ENCODE results near the gene DCDC2B.
A peak's percentile ranks its signal among the peaks of the same experiment; 100 is the strongest.
"Not testable (repeated sequence)": the region's sequence is repeated elsewhere in the genome, so short reads cannot be mapped to it uniquely, and the experiment has no call there.

DCDC2B gene

DNA sequence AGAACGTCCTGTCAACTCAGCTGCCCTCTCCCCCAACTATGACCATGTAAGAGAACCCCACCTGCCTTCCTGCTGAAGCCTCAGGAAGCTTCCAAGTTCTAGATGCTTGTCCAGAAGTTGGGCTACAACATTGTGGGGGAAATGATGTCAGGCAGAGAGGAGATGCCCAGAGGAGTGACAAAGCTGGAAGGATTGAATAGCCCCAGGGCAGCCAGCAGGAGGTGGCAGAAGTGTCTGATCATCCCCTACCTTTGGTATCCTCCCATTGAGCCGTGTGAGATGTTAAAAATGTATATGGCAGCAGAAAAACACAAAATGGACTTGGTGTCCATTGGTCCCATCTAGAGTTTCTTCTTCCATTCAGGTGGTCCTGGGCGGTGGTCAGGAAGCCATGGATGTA, 19.9 kb downstream of the DCDC2B start:
- no peak for DNase-seq

- no peak for DNase-seq
These were observed 23.0 kb downstream of the DCDC2B start for GRCh38 chr1:32231843-32232432.

GRCh38 chr1:32232558-32233304, 23.8 kb downstream of the DCDC2B start:
- no peak for DNase-seq

- no peak for DNase-seq
These were observed 25.9 kb downstream of the DCDC2B start for GRCh38 chr1:32234792-32235191.

- no peak for DNase-seq
These were observed 30.4 kb downstream of the DCDC2B start for GRCh38 chr1:32239337-32239736.

GRCh38 chr1:32239790-32240139, 30.9 kb downstream of the DCDC2B start:
- no peak for DNase-seq

DNA sequence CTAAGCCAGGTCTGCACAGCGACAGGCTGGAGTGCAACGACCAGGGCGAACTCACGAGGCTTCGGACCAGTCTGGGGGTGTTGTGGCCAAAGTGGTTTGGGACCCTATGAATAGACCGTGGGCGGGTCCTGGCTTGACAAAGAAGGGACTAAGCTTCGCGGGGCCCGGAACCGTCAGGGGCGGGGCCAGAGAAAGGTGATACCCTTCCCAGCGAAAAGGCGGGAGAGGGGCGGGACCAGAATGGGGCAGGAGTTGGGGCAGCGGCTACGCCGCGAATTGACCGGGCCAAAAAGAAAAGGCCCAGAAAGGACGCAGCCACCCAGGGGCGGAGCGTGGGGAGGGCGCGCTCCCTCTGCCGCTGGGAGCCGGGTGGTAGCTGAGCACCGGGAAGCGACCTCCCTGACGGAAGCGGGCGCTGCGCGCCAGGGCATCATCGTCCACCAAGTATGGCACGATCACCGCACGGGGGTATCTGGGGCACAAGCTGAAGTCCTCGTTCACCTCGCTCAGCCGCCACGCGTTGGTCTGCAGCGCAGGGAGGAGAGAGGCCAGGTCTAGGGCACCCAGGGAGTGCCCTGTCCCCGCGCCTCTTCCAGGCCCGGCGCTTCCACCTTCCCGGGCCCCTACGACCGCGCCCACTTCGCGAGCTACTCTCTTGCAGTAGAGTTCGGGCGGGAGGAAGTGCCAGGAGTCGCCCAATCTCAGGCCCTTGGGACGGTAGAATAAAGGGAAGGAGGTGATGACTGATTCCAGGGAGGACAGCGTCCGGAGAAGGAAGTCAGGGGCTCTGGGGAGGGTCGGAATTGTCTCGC, 31.5 kb downstream of the DCDC2B start:
- no peak for DNase-seq

GRCh38 chr1:32241001-32241763, 32.3 kb downstream of the DCDC2B start:
- no peak for DNase-seq

DNA sequence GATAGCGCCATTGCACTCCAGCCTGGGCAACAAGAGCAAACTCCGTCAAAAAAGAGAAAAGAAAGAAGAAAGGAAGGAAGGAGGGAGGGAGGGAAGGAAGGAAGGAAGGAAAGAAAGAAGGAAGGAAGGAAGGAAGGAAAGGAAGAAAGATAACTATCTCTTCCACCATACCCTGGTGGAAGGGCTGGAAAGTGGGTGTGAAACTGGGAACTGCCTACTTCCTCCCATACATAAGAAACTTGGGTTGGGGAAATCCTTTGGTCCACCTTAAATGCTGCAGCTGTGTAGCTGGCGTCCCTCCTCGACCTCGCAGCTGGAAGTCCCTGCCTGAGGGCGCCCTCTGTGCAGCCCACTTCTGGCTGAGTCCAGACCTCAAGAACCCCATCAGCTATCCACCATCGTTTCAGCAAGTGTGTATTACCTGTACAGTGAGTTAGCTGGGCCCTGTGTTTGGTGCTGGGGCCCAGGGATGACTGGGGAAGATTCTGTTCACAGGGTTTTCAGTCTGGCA, 33.5 kb downstream of the DCDC2B start:
- DNase-seq: no peak

DNA sequence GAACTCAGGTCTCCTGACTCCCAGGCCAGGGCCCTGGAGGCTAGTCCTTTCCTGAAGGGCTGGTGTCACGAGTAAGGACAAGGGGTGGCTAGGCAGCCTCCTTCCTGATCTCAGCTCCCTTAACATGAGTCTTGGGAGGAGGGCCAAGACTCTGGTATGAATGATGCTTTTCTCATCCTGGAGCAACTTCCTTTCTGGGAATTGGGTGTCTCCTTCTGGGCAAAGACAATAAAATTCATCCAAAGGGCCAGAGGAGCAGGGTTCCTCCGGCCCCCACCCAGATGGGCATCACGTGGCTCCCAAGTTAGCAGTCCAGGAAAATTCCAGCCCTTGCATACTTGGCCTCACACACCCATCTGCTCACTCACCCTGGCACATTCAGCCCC, 38.0 kb downstream of the DCDC2B start, which contains the start of gene FAM167B:
Gene FAM167B (plus strand): TSS at position 335 of the 386 bp plus-strand sequence. CDS start 200 bp downstream, outside the sequence.
- DNase-seq: no peak

GRCh38 chr1:32247452-32247851, 38.6 kb downstream of the DCDC2B start:
- no peak for DNase-seq

DNA sequence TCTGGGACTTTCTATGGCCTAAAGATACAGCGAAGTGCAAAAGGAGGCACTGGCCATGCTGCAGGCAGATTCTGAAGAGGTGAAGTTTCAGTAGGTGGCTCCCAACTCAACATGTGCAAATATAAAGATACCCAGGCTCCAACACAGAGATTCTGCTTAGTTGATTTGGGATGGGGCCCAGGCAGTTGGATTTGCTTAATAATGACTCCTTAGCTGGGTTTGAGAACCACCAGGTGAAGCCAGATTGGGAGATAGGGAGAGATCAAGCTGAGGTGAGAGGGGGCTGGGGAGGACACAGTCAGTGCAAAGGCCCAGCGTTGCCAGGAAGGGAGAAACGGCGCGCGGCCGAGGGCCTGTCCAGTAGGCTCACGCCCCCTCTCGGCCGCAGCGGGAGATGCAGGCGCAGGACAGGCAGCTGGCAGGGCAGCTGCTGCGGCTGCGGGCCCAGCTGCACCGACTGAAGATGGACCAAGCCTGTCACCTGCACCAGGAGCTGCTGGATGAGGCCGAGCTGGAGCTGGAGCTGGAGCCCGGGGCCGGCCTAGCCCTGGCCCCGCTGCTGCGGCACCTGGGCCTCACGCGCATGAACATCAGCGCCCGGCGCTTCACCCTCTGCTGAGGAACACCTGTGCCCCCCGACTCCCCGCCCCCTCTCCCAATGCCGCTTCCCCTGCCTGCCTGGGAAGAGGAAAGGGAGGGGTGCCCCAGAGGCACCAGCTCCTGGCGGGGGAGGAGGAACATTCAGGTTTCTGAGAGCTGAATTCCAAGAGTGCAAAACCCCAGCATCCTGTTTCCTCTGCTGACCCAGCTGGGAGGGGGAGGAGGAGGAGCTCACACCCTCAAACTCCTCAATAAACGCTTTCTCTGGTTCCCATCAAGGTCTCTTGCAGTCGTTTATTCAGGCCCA, 39.3 kb downstream of the DCDC2B start:
- DNase-seq: peak; percentile 57

DNA sequence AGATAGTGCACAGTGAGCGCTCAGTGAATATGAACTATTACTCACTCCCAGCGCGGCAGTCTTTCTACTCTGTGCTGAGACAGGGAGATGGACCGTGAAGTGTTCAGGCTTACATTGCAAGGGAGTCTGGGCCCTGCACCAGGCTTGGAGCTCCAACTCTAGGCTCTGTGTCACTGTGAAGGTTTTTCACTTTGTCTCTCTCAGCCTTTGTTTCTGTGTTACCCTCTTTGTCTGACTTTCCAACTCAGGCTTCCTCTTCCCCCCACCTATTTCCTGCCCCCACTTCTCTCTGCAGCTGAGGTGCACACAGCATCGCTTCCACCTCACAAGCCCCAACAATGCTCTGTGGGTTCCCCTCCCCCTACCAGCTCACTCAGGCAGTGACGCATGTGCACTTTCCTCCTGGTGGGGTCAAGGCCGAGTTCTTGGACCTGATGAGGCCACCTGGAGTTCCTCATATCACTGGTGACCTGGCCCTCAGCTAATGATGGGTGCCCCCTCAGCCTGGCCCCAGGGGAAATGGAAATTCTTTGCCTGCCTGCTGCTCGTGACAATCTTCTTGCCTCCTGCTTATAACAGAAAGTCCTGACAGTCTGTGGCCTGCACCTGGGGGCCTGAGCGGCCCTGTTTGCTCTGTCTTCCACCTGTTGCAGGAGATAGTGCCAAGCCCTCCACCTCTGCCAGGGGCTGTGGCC, 41.1 kb downstream of the DCDC2B start:
- DNase-seq: peak; percentile 86

- no peak for DNase-seq
These were observed 42.2 kb downstream of the DCDC2B start, which contains the start of gene LCK for GRCh38 chr1:32250893-32251716. Gene LCK, plus strand, starts transcription at chr1:32251265. Its CDS starts 23,065 bp downstream, at chr1:32274330.

DNA sequence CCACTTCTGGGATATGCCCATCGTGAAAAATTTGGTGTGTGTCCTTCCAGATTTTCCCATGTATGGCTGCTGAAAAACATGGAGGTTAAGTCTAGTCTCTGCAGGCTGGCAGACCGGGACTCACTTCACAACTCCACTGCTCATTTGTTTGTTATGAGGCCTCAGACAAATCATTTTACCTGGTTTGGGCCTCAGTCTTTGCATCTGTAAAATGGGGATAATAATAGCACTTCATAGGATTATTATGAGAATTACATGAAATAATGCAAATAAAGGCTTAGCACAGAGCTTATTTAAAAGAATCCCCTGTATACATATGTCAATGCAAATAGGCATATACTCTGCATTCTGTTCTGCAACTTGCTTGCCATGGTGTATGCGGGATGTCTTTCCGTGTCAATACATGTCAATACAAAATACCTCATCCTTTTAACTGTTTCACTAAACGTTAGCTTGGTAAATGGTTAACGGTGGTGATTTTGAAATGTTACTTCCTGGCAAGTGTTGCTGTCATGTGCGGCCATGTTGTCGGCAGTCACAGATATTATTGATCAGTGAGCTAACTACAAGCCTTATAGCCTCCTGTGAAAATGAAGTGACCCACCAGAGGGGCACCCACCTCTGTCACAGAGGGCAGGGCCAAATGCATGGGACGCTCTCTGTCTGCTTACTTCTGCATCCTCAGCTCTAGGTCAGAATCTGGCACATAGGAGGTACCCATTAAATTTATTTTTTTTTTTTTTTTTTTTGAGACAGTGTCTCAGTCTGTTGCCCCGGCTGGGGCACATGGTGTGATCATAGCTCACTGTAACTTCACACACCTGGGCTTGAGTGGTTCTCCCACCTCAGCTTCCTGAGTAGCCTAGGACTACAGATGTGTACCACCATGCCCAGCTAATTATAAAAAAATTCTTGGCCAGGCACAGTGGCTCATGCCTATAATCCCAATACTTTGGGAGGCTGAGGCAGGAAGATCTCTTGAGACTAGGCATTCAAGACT, 46.5 kb downstream of the DCDC2B start:
- DNase-seq: no peak

DNA sequence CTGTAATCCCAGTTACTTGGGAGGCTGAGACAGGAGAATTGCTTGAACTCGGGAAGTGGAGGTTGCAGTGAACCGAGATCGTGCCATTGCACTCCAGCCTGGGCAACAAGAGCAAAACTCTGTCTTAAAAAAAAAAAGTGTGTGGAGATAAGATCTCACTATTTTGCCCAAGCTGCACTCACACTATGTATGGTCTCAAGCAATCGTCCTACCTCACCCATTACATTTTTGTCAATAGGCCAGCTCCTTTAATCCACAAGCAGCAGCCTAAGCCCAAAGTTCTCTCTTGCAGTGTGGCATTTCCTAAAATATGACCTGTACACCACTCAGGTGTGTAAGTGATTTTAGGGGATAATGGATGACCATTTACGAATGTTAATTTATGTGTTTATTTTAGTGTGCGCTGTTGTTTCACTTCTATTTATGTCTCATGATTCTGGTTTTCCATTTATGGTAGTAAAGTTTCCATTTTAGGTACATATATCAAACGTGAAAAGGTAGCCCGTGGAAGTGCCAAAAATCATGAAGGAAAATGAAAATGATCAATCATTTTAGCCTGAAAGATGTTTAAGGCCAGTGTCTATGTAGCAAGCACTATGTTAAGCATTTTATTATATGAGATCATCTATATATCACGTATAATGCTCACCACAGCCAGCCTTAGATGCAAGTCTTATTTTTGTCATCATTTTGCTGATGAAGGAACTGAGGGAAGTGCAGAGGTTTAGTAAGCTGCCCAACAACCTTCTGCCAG, 47.8 kb downstream of the DCDC2B start:
- DNase-seq: no peak

DNA sequence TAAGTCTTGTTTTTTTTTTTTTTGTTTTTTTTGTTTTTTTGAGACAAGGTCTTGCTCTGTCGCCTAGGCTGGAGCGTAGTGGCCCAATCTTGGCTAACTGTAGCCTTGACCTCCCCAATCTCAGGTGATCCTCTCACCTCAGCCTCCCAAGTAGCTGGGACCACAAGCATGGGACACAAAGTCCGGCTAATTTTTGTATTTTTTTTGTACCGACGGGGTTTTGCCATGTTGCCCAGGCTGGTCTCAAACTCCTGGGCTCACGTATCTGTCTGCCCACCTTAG, 48.3 kb downstream of the DCDC2B start:
- no peak for DNase-seq

DNA sequence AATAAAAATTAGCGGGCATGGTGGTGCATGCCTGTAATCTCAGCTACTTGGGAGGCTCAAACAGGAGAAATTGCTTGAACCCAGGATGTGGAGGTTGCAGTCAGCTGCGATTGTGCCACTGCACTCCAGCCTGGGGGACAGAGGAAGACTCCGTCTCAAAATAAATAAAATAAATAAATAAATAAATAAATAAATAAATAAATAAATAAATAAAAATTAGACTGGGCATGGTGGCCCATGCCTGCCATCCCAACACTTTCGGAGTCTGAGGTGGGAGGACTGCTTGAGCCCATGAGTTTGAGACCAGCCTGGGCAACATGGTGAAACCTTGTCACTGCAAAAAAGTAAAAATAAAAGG, 54.3 kb downstream of the DCDC2B start:
- DNase-seq: not testable (repeated sequence)
